Vagina (tissue), 2 donors: ENCODE data around the gene EXOC6B.

Experiments
- POLR2A ChIP-seq, 2 donors: fragments of 450-650 bp; IDR thresholded peaks; one replicate each; pipeline ENCODE4 v1.6.1; 2017; ENCODE audit warnings: antibody characterized with exemption in 2 of 2, mild to moderate bottlenecking in 2 of 2, moderate library complexity in 2 of 2
- POLR2AphosphoS5 ChIP-seq, 2 donors: sonication (generic); formaldehyde crosslinking; IDR thresholded peaks; one replicate each; pipeline ENCODE4 v1.9.0; 2017; ENCODE audit warnings: antibody characterized with exemption in 2 of 2, mild to moderate bottlenecking in 2 of 2, low read depth in 1 of 2; ENCODE audit not compliant: insufficient read depth in 1 of 2
- TF ChIP-seq, protein P1 (sequence below), 3 experiments: fragments of 450-650 bp in 2 of 3; fragments of 200-600 bp in 1 of 3; sonication (generic) in 1 of 3; IDR thresholded peaks; one replicate each; pipeline ENCODE4 v1.5.1; 2017 to 2019; ENCODE audit warnings: antibody characterized with exemption in 3 of 3, mild to moderate bottlenecking in 2 of 3, moderate library complexity in 2 of 3

GRCh38 chr2:72183466-72183865 is 642.4 kb downstream of the EXOC6B start:
- no peak for TF ChIP-seq POLR2A (IDR thresholded peaks at IDR 0.05)
- TF ChIP-seq, protein P1, sequence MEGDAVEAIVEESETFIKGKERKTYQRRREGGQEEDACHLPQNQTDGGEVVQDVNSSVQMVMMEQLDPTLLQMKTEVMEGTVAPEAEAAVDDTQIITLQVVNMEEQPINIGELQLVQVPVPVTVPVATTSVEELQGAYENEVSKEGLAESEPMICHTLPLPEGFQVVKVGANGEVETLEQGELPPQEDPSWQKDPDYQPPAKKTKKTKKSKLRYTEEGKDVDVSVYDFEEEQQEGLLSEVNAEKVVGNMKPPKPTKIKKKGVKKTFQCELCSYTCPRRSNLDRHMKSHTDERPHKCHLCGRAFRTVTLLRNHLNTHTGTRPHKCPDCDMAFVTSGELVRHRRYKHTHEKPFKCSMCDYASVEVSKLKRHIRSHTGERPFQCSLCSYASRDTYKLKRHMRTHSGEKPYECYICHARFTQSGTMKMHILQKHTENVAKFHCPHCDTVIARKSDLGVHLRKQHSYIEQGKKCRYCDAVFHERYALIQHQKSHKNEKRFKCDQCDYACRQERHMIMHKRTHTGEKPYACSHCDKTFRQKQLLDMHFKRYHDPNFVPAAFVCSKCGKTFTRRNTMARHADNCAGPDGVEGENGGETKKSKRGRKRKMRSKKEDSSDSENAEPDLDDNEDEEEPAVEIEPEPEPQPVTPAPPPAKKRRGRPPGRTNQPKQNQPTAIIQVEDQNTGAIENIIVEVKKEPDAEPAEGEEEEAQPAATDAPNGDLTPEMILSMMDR (IDR thresholded peaks at IDR 0.05) = no peak
- no peak for TF ChIP-seq POLR2AphosphoS5 (IDR thresholded peaks at IDR 0.05; ENCODE audit: insufficient read depth in 1 of 2, low read depth in 1 of 2)
